GM21360 (cell line): ENCODE data around the gene SUSD2.
"Not testable (repeated sequence)": the region's sequence is repeated elsewhere in the genome, so short reads cannot be mapped to it uniquely, and the experiment has no call there.

Experiments
- ATAC-seq: cut with Tn5 transposase; IDR thresholded peaks from one replicate; pipeline ENCODE4 v1.9.1; 2021; ENCODE audit warnings: mild to moderate bottlenecking, moderate library complexity; ENCODE audit not compliant: unreplicated experiment

SUSD2 gene

DNA sequence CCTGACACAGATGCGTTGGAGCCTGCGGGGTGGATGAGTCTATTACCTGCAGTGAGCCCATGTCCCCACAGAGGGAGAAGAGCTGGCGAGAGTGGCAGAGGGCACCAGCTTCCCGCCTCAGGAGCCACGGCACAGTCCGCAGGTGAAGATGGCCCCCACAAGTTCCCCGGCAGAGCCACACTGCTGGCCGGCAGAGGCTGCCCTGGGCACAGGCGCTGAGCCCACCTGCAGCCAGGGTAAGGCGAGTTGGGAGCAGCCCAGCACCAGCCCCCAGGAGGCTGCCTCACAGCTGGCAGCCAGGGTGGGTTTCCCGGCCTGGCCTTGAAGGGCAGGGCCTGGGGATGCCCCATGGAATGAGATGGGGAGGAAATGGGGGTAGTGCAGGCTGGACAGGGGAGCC lies 5.2 kb upstream of the SUSD2 start:
- no peak for ATAC-seq

DNA sequence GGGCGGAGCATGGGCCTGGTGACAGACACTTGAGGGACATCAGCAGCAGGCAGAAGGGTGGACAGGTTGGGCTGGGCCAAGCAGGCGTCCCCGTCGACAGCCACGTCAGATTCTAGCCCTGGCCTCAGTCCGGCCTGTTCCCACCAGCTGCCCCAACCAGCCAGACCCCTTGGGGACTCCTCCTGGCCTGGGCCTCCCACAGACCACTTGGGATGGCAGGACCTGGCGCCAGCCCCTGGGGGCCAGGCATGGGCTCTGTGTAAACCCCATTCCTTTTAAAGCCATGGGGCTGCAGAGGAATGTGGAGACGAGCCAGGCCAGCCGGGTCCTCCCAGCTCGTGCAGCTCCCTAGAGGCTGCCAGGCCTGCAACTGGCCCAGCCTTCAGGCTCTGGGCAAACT lies 4.7 kb upstream of the SUSD2 start:
- ATAC-seq, result no peak

DNA sequence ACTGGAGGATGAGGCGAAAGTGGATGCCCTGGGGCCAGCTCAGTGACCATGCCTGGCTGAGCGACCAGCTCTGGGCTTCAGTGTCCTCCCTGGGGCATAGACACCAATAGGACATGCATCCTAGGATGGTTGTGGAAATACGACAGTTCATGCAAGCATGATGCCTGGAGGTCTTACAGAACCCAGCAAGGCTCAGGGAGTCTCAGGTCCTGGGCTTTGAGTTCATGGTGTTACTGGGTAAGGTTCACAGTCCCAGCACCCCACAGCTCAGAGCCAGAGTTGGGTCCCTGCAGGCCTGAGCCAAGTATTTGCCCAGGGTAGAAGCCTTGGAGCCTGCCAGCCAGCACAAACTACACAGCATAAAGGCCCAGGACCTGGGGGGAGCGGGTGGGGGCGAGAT lies 4.2 kb upstream of the SUSD2 start:
- ATAC-seq, result no peak

- no peak for ATAC-seq
Observed at GRCh38 chr22:24177456-24177855, 3.8 kb upstream of the SUSD2 start.

DNA sequence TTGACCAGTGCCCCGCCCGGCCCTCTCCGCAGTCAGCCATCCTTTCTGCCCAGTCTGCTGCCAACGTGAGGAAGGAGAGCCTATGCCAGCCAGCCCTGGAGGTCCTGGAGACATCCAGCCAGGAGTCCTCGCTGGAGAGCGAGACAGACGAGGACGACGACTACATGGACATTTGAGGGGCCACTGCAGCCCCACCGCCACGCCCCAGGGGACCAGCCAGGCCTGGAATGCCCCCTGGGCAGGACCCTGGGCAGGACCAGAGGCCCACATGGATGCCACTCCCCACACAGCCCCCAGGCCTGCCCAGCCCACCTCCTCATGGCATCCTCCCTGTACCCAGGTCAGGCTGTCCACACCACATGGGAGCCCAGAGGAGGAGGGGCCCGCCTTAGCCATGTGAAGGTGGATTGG lies 3.3 kb upstream of the SUSD2 start:
- no peak for ATAC-seq

- no peak for ATAC-seq
Observed at GRCh38 chr22:24178502-24179440, 2.5 kb upstream of the SUSD2 start.

- ATAC-seq, result no peak
Observed at GRCh38 chr22:24179478-24180210, 1.6 kb upstream of the SUSD2 start.

DNA sequence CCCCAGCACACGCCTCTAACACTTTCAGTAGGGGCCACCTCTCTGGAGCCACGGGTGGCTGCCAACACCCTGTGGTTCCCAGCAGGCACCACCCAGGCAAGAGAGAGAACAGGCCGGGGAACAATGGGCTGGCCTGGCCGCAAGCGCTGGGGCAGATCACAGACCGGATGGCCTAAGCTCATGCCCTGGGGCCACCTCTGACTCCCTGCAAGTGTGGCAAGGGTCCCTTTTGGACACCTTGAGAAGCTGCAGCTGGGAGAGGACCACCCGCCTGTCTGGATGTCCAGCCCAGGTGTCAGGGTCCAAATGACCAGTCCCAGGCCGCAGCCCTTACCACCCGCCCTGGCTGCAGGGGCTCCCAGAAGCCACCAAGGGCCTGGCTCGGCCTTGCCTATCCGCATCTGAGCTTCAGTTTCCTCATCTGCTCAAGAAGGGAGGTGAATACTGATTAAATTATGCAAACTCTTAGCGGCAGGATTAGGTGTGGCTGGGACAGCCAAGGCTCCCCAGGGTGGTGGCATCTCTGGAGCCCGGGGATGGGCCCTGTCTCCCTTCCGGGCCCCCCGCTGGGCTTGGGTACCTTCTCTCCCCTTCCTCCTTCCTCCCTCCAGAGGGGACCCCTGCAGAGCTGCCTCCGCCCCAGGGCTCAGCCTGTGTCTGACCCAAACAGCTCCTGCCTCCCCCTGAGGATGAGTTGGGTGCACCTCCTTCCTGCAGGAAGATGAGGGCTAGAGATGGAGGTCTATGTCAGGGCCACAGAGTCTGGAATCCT lies 785 bp upstream of the SUSD2 start:
- ATAC-seq, result no peak

DNA sequence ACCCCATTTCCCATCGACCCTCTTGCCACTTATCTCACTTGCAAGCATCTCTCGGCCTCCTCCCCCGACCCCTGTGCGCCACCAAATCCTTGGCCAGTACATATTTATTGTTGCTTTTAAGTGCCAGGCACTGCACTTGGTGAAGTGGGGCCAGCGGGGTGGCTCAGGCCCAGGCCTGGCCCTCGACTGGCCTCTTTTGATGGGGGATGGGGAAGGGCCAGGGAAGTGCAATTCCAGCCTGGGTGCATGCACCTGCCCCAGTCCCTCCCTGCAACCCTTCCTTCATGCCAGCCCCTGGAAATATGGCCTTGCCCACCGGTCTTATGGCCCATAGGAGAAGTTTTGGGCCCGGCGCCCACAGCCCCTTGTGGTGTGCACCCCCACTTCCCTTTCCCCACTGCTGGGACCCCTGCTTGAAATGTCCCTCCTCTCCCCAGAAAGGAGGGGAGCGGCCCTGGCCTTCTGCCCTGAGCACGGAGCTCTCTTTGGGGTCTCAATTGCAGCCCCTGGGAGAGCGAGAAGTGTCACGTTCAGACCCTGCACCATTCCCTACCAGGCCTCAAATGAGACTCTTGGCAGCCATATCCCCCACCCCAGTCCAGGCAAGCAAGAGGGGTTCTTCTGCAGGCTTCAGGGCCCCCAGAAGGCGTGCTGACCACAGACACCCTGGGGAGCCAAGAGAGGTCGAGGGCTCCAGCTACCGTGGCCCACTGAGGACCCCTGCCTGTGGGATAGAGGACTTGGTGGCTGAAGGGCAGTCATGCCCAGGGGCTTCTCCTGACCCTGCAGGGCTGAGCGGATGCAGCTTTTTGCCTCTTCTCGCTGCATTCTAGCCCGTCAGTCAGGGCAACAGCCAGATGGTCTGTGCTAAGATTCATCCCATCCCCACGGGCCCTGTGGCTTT lies 961 bp downstream of the SUSD2 start:
- ATAC-seq, result no peak

DNA sequence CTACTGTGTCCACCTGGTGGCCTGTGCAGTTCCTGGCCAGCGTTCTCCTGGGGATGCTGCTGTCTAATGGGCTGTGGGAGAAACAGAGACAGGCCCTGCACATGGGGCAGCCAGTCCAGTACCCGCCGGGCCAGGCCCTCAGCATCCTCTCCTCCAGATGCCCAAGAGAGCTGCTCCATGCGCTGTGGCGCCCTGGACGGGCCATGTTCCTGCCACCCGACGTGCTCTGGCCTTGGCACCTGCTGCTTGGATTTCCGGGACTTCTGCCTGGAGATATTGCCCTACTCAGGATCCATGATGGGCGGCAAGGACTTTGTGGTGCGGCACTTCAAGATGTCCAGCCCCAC lies 1.6 kb downstream of the SUSD2 start:
- ATAC-seq, result not testable (repeated sequence)

DNA sequence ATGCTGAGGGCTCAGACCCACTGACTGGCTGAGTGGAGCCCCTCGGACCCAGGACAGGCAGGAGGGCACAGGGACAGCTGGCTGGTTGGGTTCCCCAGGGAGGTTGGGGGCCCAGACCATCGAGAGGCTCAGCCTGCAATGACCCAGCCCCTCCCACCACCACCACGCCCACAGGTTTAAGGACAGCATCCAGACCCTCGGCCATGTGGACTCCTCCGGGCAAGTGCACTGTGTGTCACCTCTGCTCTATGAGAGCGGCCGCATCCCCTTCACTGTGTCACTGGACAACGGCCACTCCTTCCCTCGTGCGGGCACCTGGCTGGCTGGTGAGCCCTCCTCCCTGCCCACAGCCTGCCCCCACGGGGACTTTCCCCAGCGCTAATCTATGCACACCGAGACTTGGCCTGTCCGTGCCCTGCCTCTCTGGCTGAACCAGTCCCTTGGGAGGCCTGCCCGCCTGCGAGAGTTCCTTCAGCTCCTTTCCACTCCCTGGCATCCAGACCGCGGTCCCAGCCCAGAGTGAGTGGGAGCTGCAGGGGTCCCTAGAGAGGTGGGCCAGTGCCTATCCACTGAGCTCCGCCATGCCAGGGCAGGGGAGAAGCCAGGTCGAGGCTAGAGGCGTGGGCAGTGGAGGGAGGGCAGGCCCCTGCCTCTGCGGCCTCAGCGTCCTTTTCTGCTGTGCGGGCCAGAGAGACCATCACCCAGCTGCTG lies 2.2 kb downstream of the SUSD2 start:
- no peak for ATAC-seq

- ATAC-seq, result no peak
Observed at GRCh38 chr22:24184057-24184798, 2.9 kb downstream of the SUSD2 start.

DNA sequence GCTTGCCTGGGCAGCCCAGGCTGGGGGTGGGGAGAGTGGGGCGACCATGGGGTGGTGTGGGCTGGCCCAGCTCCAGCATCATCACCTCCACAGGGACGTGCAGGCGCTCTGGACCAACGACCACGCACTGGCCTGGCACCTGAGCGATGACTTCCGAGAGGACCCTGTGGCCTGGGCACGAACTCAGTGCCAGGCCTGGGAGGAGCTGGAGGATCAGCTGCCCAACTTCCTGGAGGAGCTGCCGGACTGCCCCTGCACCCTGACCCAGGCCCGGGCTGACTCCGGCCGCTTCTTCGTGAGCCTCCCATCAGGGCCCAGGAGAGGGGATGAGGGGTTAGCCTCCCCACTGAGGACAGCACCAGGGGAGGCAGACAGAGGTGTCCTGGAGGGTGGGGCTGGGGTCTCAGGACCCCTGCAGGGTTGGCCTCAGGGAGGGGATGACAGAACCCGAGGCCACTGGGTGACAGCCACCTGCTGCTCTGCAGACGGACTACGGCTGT lies 3.8 kb downstream of the SUSD2 start:
- no peak for ATAC-seq

DNA sequence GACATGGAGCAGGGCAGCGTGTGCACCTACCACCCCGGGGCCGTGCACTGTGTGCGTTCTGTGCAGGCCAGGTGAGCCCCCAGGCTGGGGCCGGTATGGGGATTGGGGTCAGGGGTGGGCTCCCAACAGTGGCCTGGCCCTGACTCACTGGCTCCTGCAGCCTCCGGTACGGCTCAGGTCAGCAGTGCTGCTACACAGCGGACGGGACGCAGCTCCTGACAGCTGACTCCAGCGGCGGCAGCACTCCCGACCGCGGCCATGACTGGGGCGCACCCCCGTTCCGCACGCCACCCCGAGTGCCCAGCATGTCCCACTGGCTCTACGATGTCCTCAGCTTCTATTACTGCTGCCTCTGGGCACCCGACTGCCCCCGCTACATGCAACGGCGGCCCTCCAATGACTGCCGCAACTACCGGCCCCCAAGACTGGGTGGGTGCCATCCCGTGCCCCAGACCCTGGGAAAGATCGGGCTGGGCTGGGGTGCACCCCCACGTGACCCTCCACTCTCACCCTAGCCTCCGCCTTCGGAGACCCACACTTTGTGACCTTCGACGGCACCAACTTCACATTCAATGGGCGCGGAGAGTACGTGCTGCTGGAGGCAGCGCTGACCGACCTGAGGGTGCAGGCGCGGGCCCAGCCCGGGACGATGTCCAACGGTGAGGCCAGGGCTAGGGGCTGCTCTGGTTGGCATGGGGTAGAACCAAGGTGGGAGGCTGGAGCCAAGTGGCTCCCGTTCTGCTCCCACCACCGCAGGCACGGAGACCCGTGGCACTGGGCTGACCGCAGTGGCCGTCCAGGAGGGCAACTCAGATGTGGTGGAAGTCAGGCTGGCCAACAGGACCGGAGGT lies 4.4 kb downstream of the SUSD2 start:
- no peak for ATAC-seq

GRCh38 chr22:24186352-24186740 lies 5.1 kb downstream of the SUSD2 start:
- no peak for ATAC-seq

DNA sequence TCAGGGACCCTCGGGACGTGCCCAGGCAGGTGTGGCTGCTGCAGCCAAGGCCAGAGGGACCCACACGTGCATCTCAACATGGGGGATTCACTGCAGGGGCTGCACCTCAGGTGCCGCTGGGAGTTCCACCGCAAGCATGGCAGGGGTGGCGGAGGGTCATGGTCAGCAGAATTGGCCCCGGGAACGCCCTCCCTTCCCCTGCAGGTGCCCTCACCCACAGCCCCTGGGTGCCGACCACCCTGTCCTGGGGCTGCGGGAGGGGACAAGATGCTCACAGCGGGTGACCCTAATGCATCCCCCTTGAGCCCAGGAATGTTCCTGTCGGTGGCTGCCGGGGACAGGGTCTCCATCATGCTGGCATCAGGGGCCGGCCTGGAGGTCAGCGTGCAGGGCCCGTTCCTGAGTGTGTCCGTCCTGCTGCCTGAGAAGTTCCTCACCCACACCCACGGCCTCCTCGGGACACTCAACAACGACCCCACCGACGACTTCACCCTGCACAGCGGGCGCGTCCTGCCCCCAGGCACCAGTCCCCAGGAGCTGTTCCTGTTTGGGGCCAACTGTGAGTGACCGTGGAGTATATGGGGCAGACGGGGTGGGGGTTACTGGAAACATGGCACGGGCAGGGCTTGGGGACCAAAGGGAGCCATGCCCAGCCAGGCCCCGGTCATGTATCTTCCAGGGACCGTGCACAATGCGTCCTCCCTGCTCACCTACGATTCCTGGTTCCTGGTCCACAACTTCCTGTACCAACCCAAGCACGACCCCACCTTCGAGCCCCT lies 5.8 kb downstream of the SUSD2 start:
- no peak for ATAC-seq
